GM21717 (cell line): Measurements from ENCODE around the gene SBSN.

ENCODE experiments used
- ATAC-seq: cut with Tn5 transposase; IDR thresholded peaks from one replicate; pipeline ENCODE4 v1.9.1; 2021; ENCODE audit warnings: mild to moderate bottlenecking, moderate library complexity; ENCODE audit not compliant: unreplicated experiment

The SBSN gene

DNA sequence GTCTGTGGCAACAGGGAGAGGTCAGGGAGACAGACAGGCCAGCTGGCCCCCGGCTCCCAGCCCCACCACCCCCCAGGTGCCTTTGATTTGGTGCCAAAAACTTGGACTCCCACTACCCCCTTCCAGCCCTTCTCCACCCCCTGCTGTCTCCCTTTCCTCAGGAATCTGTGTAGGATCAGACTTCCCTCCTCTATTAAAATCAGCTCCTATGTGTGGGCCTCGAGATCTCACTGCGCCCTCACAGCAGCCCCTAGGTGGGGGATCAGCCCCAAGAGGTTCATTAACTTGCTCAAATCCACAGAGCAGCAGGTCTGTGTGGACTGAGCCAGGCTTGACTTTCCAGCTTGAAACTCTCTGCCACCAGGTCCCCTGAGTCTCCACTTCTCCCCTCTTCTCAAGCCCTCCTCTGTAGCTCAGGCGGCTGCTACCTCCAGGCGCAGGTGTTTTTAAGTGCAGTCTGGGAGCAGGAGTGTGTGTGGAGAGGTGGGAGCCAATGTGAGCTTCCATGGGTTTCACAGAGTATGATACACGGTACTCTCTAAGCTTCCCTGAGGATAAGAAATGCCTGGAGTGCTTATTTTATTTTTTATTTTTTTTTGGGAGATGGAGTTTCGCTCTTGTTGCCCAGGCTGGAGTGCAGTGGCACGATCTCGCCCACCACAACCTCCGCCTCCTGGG, 6.8 kb upstream of the SBSN start:
- no peak for ATAC-seq

- ATAC-seq, result no peak
Measured at GRCh38 chr19:35533822-35534392, 5.8 kb upstream of the SBSN start.

- no peak for ATAC-seq
Measured at GRCh38 chr19:35533201-35533821, 5.2 kb upstream of the SBSN start, which contains the start of gene GAPDHS. GAPDHS (plus strand) TSS chr19:35533456; CDS start chr19:35533528, 72 bp downstream.

GRCh38 chr19:35531291-35531690, 3.2 kb upstream of the SBSN start:
- no peak for ATAC-seq

GRCh38 chr19:35529241-35530218, 1.4 kb upstream of the SBSN start:
- no peak for ATAC-seq

GRCh38 chr19:35525873-35526272, 2.2 kb downstream of the SBSN start:
- no peak for ATAC-seq

GRCh38 chr19:35524181-35524837, 3.8 kb downstream of the SBSN start:
- ATAC-seq, result no peak

GRCh38 chr19:35522745-35523327, 5.3 kb downstream of the SBSN start:
- no peak for ATAC-seq

- ATAC-seq, result no peak
Measured at GRCh38 chr19:35521124-35521743, 6.9 kb downstream of the SBSN start.

GRCh38 chr19:35519291-35519690, 8.8 kb downstream of the SBSN start:
- ATAC-seq, result no peak

DNA sequence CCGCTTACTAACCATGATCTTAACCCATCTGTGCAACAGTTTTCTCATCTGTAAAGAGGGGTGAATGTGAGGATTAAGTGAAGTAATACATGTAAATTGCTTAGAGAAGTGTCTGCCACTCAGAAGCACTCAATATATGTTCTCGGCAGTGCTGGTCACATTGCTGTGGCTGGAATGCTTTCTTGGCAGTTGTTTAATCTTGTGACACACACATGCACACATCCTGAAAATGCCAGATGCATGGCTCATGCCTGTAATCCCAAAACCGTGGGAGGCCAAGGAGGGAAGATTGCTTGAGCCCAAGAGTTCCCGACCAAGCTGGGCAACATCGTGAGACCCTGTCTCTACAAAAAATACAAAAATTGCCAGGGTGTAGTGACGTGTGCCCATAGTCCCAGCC, 9.8 kb downstream of the SBSN start:
- ATAC-seq, result no peak

DNA sequence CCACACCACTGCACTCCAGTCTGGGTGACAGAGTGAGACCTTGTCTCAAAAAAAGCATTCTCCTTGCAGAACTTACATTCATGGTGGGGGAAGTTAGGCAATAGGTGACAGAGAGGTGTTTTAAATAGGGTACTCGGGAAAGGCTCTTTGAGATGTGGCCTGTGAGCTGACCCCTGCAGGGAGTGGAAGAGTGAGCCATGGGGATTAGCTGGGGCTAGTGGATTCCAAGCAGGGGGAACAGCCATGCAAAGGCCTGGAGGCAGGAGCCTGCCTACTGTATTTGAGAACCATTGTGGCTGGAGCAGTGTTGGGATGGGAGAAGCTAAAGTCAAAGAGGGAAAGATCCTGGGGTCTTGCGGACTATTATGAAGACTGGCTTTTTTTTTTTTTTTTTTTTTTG, 10.8 kb downstream of the SBSN start:
- ATAC-seq, result no peak

GRCh38 chr19:35516310-35516709, 11.8 kb downstream of the SBSN start:
- ATAC-seq, result no peak

DNA sequence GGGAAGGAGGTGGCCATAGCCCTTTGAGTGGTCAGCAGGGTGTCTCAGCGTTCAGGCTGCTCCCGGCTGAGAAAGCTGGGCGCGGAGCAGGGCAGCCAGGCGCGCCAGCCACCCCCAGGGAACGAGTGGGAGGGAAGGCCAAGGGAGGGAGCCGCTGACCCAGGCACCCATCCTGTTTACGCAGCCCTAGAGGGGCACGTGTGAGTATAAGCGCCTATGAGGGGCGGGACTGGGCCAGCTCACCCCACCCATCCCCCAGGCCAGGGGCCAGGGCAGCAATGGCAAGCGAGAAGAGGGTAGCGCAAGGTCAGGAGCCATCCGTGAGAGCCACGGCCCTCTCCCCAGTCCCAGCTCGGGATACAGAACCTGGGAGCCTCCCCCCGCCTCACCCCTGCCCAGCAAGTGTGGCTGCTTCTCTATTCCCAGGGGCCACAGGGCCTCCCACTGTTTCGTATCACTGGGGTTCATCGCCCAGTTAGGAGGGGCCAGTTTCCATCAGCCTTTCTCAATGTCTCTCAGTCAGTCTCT, 13.8 kb downstream of the SBSN start:
- ATAC-seq, result no peak

- ATAC-seq, result no peak
Measured at GRCh38 chr19:35513628-35514281, 14.4 kb downstream of the SBSN start, which contains the start of gene DMKN. DMKN (minus strand) TSS chr19:35513649; CDS start chr19:35513475, 174 bp downstream.

GRCh38 chr19:35512831-35513627, 15.1 kb downstream of the SBSN start:
- no peak for ATAC-seq

- no peak for ATAC-seq
Measured at GRCh38 chr19:35511337-35511736, 16.8 kb downstream of the SBSN start.

GRCh38 chr19:35510626-35510964, 17.5 kb downstream of the SBSN start:
- no peak for ATAC-seq
